Kasumi-1 (cell line): ENCODE measurements around the gene CFAP20DC.

Experiments
- DNase-seq, 2 experiments: peaks; one replicate each; lab custom pipeline; 2025; lab: John Stamatoyannopoulos, UW

CFAP20DC gene

DNA sequence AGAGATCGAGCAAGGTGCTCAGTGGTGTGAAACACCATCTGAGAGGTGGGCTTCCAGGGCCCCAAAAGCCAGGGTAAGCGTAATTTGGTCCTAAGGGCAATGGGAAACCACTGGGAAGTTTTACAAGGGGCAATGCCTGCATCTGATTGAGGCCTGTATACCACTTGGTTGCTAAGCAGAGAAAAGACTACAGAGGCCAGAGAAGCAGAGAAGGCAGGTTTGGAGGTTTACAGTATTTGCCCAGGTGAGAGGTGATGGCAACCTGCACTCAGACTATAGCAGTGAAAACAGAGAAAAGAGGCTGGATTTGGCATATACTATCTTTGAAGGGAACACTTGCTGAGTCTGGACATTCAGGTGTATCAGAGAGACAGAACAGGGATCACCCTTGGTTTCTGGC, 249.8 kb downstream of the CFAP20DC start:
- no peak for DNase-seq

- no peak for DNase-seq
Observed at GRCh38 chr3:58799271-58799670, 250.6 kb downstream of the CFAP20DC start.

- no peak for DNase-seq
Observed at GRCh38 chr3:58798312-58798711, 251.5 kb downstream of the CFAP20DC start.

DNA sequence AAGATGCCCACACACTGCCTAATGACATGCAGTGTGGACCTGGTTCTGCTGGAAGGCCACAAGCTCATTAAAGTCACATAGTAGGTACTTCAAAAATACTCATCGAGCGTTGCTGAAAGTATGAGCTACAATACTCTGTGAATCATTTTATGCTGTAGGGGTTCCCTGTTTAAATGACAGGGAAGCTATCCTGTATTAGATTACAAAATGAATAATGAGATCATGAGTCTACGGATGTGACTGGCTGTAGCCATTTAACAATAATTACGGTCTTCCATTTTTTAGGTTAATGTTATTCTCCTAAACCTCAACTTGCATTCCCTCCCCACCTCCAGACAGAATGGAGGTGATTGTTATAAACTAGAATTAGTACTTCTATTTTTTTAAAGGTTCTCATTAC, 255.1 kb downstream of the CFAP20DC start:
- no peak for DNase-seq

- no peak for DNase-seq
Observed at GRCh38 chr3:58793938-58794337, 255.9 kb downstream of the CFAP20DC start.

GRCh38 chr3:58792921-58793451, 256.8 kb downstream of the CFAP20DC start:
- DNase-seq = no peak

DNA sequence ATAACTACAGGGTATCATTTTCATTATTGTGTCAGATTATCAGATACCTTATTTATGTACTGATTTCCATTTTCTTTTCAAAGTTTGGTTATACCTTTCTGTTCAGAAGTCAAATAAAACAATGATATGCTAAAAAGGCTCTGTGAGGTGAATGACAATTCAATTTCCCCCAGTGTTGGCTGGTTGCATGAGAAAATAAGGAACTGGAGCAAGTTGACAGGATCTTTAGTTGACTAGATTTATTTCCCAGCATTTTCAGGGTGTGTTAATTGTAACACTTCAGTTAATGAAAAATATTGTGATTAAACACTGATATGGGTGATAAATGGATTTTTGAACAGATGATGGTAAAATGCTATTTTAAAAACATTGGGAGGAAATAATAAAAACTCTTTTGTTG, 260.4 kb downstream of the CFAP20DC start:
- DNase-seq = no peak

- no peak for DNase-seq
Observed at GRCh38 chr3:58784888-58785287, 264.9 kb downstream of the CFAP20DC start.

DNA sequence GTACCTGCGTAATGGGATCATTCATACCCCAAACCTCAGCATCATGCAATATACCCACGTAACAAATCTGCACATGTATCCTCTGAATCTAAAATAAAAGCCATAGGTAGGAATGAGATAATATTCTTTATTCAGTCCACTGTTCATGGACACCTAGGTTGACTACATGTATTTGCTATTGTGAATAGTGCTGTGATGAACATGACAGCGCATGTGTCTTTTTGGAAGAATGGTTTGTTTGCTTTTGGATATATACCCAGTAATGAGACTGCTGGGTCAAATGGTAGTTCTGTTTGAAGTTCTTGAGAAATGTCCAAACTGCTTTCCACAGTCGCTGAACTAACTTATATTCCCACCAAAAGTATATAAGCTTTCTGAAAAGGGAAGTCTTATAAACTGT, 265.4 kb downstream of the CFAP20DC start:
- DNase-seq = no peak

DNA sequence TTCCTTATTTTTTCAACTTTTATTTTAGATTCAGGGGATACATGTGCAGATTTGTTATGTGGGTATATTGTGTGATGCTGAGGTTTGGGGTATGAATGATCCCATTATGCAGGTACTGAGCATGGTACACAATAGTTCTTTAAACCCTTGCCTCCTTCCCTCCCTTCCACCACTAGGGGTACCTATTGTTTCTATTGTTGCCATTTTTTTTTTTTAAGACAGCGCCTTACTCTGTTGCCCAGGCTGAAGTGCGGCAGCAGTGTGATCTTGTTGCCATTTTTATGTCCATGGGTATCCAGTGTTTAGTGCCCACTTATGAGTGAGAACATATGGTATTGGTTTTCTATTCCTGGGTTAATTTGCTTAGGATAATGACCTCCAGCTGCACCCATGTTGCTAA, 266.0 kb downstream of the CFAP20DC start:
- no peak for DNase-seq

DNA sequence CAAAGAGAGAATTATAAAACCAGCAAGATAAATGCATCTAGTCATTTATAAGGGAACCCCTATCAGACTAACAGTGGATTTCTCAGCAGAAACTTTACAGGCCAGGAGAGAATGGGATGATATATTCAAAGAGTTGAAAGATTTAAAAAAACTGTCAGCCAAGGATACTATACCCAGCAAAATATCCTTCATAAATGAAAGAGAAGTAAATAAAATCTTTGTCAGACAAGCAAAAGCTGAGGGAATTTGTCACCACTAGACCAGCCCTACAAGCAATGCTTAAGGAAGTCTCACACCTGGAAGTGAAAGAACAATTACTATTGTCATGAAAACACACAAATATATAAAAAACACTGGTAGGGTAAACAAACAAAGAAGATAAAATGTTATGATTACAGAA, 269.9 kb downstream of the CFAP20DC start:
- no peak for DNase-seq

GRCh38 chr3:58776231-58776630, 273.6 kb downstream of the CFAP20DC start:
- DNase-seq = no peak

DNA sequence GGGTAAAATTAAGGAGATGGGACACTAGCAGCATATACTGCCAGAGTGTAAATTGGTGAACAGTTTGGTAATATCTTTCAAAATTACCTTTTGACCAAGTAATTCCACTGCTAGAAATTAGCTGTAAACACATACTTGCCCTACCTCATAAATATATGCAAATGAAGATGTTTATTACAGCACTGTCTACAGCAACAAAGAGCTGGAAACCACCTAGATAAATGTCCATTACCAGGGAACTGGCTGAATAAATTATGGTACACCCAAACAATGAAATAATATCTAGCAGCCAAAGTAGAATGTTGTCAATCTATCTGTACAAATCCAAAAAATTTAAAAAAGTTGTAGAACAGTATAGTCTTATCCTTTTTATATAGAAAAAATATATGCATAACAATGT, 277.4 kb downstream of the CFAP20DC start:
- DNase-seq = no peak

DNA sequence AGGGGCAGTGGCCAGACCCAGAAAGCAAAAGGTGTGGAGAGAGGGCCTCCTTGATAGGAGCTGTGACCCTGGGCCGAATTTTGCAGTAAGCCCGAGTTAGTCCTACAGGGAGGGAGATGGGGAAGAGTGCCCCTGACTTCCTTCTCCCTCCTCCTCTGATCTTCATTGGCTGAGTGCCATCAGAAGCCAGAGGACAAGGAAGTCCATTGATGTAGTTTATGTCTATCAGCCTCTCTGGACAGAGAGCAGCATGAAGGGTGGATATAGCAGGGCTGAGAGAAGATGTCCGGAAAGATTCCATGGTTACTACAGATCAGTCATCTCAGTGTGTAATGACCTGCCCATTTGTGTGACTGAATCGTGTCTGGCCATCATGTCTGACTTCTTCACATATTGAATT, 280.8 kb downstream of the CFAP20DC start:
- DNase-seq = no peak

GRCh38 chr3:58766587-58767282, 283.1 kb downstream of the CFAP20DC start:
- no peak for DNase-seq

- no peak for DNase-seq
Observed at GRCh38 chr3:58755150-58755549, 294.7 kb downstream of the CFAP20DC start.

GRCh38 chr3:58754074-58754473, 295.8 kb downstream of the CFAP20DC start:
- DNase-seq = no peak

DNA sequence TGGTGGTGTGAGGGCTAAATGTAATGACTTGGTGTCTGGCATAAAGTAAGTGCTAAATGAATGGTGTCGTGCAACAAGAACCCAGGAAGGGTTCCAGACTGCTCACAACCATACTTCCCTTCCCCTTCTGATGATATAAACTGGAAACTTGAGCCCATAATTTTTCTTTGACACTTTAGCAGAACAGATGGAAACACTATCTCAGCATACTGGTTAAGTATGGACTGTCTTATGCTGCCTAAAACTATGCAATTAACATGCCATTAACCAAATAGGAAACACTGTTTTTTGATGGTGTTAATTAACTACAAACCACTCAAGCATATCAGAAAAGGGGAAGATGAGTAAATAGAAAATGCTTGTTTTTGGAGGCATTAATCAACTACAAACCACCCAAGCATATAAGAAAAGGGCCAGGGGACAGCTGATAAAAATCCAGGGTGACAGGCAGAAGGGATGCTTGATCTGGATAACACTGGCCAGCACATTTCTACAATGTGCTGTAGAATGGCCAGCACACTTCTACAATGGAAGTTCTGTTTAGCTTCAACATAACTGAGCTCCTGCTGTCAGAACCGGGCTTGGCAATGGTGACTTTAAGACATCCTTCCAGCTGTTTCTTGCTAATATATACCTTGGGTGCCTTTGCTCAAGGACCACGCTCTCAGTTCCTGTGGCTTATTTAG, 297.8 kb downstream of the CFAP20DC start:
- DNase-seq = no peak

DNA sequence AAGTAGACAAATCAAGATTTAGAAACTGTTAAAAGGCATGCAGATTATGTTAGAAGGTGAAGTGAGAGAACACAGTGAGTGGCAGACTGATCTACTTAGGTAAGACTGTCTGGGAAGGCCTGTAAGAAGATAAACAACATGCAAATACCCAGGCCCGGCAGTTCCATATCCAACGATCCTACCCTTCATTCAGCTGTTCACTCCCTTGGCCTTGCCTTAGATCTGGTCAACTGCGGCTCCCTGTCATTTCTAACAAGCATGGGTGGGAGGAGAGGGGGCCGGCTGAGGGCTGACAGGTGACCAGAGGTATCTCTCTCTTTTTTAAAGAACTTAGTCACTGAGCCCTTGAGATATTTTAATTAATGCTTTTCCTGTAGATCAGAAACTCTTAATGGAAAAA, 298.6 kb downstream of the CFAP20DC start:
- DNase-seq = no peak

DNA sequence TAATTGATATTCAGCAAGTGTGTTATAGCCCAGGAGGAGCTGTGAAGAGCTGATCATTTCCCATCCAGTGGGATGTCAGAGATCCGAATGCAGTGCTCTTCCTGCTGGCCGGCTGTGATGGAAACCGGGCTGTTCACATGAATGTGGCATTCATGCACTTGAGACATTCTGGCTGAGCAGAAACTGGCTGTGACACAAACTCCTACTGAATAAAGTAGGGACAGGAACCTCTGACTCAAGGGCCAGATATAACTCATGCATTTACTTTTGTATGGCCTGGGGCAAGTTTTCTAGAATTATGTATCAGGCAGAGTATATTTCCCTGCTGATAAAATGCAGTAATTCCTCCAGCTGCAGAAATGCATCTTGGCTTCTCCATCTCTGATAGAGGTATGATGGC, 299.9 kb downstream of the CFAP20DC start:
- no peak for DNase-seq

GRCh38 chr3:58748024-58748423, 301.8 kb downstream of the CFAP20DC start:
- no peak for DNase-seq

- DNase-seq = no peak
Observed at GRCh38 chr3:58746758-58747157, 303.1 kb downstream of the CFAP20DC start.

GRCh38 chr3:58743296-58743695, 306.5 kb downstream of the CFAP20DC start:
- no peak for DNase-seq

GRCh38 chr3:58742239-58742638, 307.6 kb downstream of the CFAP20DC start:
- DNase-seq = no peak
